Cardiac muscle cell (in vitro differentiated cells and primary cell): ENCODE measurements around the gene PKP4. TPM values are rescaled to one million over a fixed set of nuclear protein-coding genes. Genes with fewer than 3 reads are reported as not detected.

ENCODE experiments used
- DNase-seq, 2 donors: peaks; one replicate each; pipeline versions ENCODE4 v3.0.0 to v3.0.0-alpha.2; 2010 to 2017; ENCODE audit warnings: low read depth in 1 of 2, low spot score in 1 of 2
- H3K27ac ChIP-seq: fragments of 200-600 bp; sonication (generic); 2 replicates; pipeline ENCODE4 v1.5.1; 2016
- H3K27me3 ChIP-seq: fragments of 200-600 bp; sonication (generic); 2 replicates; pipeline ENCODE4 v1.6.0; 2016; ENCODE audit warnings: control low read depth
- H3K36me3 ChIP-seq: fragments of 200-600 bp; sonication (generic); 2 replicates; pipeline ENCODE4 v1.5.1; 2016; ENCODE audit warnings: control low read depth
- H3K4me1 ChIP-seq: fragments of 200-600 bp; sonication (generic); 2 replicates; pipeline ENCODE4 v1.8.1; 2017; ENCODE audit warnings: low read depth, mild to moderate bottlenecking, mixed run types
- H3K4me3 ChIP-seq: fragments of 200-600 bp; sonication (generic); 2 replicates; pipeline ENCODE4 v1.5.1; 2016; ENCODE audit warnings: mild to moderate bottlenecking
- H3K9me3 ChIP-seq: fragments of 200-600 bp; sonication (generic); 2 replicates; pipeline ENCODE4 v1.5.1; 2017; ENCODE audit warnings: low read depth, mild to moderate bottlenecking, control low read depth
- polyA plus RNA-seq: library from polyadenylated mRNA; unstranded; fragments of >200 nt; fragmentation: Nextera tagmentation; extraction: Ambion mirVana; gene quantifications from 2 replicates; pipeline ENCODE4 v1.2.1, GENCODE V29; 2016
- total RNA-seq: library from RNA; depleted of rRNA; stranded (reverse); fragments of >200 nt; gene quantifications from 2 replicates; pipeline ENCODE4 v1.2.3, GENCODE V29; 2016
- TF ChIP-seq, protein P1 (sequence below): IDR thresholded peaks from 2 replicates; pipeline ENCODE4 v1.5.1; 2012; ENCODE audit warnings: low read depth, mild to moderate bottlenecking, low read length

The PKP4 gene
- total and polyA plus RNA-seq, 2 experiments from 2014 or later, result 7.2 to 73.1 TPM

DNA sequence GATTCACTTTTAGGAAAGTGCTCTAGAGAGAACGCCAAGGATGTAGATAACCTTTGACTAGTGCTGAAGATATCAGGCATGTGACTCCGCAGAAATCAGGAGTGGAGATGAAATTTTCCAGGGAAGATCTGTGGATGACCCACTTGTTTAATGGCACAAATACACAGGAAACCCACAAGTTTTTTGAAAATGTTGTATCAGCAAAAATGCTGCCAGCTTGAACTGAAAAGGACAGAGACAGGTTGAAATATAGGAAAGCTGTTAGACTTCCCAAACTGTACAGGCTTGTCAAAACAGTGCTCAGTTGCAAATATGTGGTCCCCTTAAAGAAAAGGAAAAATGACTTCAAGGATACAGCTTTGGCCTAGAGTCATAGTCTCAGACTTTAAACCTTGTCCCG lies 96.5 kb downstream of the PKP4 start:
- DNase-seq, result no peak
- H3K36me3 ChIP-seq, result no peaks in the 10 kb centered on the region
- no peak overlapping the region for H3K27ac ChIP-seq
- H3K27me3 ChIP-seq, result no peaks in the 10 kb centered on the region
- no peaks in the 10 kb centered on the region for H3K4me1 ChIP-seq
- H3K4me3 ChIP-seq, result no peak overlapping the region
- TF ChIP-seq, protein P1, sequence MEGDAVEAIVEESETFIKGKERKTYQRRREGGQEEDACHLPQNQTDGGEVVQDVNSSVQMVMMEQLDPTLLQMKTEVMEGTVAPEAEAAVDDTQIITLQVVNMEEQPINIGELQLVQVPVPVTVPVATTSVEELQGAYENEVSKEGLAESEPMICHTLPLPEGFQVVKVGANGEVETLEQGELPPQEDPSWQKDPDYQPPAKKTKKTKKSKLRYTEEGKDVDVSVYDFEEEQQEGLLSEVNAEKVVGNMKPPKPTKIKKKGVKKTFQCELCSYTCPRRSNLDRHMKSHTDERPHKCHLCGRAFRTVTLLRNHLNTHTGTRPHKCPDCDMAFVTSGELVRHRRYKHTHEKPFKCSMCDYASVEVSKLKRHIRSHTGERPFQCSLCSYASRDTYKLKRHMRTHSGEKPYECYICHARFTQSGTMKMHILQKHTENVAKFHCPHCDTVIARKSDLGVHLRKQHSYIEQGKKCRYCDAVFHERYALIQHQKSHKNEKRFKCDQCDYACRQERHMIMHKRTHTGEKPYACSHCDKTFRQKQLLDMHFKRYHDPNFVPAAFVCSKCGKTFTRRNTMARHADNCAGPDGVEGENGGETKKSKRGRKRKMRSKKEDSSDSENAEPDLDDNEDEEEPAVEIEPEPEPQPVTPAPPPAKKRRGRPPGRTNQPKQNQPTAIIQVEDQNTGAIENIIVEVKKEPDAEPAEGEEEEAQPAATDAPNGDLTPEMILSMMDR, result no peak
- H3K9me3 ChIP-seq, result no peaks in the 10 kb centered on the region

DNA sequence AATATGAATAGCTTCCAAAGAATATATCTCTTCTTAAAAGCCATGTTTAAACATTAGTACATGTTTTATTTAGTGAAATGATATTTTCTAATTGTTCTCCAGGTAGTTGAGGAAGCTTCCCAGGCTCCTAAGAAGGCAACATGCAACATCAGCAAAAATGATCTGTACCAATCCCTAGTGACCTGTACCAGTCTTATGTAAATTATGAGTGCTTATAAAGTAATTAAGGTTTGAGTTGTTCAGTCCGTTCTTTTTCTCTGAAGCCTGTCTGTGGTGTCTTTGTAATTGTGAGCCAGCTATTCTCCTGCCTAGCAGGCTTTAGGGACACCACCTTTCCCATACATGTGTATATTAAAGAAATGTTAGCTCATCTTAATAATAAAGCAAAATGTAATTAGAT lies 98.2 kb downstream of the PKP4 start:
- DNase-seq, result no peak
- Histone ChIP-seq H3K9me3 (no peaks in the 10 kb centered on the region), H3K4me1 (no peaks in the 10 kb centered on the region), H3K27me3 (no peaks in the 10 kb centered on the region), H3K4me3 (no peak overlapping the region), H3K36me3 (no peaks in the 10 kb centered on the region), H3K27ac (no peak overlapping the region)
- TF ChIP-seq, protein P1, result no peak

DNA sequence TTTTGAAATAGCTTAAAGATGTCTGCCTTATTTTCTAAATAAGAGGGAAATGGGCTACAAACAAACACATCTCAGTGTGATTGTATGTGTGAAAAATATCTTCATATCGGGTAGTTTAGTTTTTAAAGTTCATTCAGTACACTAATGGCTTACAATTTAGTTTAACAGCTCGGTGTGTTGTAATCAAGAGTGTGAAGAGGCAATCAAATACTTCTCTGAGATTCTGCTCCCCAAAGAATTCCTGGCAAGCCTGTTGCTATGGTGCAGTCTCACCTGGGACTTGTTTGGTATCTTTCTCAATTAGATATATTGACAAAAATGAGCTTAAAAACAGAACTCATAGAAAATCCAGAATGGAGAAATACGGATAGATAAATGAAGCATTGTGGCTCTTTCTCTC lies 99.4 kb downstream of the PKP4 start:
- no peak for DNase-seq
- TF ChIP-seq, protein P1, result no peak
- no peaks in the 10 kb centered on the region for H3K36me3 ChIP-seq
- no peak overlapping the region for H3K4me3 ChIP-seq
- no peaks in the 10 kb centered on the region for H3K27me3 ChIP-seq
- H3K4me1 ChIP-seq, result no peaks in the 10 kb centered on the region
- H3K9me3 ChIP-seq, result no peaks in the 10 kb centered on the region
- H3K27ac ChIP-seq, result no peak overlapping the region

DNA sequence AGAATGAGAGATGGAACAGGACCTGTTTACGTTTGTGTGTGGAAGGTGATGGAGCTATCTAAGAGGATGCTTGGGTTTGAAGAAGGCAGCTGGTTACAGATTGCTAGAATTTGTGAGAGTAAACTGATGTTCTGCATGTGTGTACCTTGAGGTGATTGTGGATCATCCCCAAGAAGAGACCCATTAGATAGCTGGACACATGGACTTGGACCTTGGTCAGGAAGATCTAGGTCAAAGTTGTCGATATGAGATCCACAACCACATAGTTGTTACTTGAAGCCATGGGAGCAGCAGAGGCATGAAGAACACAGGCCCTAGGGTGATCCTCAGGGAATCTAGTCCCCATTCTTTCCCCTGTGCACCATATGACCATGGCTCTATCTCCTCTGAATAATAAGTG lies 101.0 kb downstream of the PKP4 start:
- Histone ChIP-seq H3K27me3 (no peaks in the 10 kb centered on the region), H3K27ac (no peak overlapping the region), H3K4me1 (no peaks in the 10 kb centered on the region), H3K4me3 (no peak overlapping the region), H3K36me3 (no peaks in the 10 kb centered on the region), H3K9me3 (no peaks in the 10 kb centered on the region)
- TF ChIP-seq, protein P1, result no peak
- no peak for DNase-seq

DNA sequence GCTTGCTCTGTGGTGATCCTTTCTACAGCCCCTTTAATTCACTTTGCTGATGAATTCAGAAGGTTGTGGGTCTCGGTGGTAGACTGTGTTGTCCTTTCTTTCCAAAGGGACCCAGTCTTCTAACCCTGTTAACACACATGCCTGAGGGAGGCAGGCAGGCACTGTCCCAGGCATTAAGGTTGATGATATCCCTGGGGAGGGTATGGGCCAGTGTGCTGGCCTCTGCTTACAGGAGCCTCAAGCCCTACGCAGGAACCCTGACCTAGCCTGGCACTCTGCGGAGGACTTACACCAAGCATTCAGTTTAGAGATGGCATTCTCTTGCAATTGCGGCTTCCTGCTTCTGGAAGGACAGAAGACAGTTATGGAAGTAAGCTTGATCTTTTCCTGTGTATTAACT lies 102.5 kb downstream of the PKP4 start:
- H3K4me3 ChIP-seq, result no peak overlapping the region
- no peak for DNase-seq
- no peaks in the 10 kb centered on the region for H3K4me1 ChIP-seq
- TF ChIP-seq, protein P1, result no peak
- H3K36me3 ChIP-seq, result no peaks in the 10 kb centered on the region
- no peaks in the 10 kb centered on the region for H3K9me3 ChIP-seq
- H3K27me3 ChIP-seq, result no peaks in the 10 kb centered on the region
- no peak overlapping the region for H3K27ac ChIP-seq

DNA sequence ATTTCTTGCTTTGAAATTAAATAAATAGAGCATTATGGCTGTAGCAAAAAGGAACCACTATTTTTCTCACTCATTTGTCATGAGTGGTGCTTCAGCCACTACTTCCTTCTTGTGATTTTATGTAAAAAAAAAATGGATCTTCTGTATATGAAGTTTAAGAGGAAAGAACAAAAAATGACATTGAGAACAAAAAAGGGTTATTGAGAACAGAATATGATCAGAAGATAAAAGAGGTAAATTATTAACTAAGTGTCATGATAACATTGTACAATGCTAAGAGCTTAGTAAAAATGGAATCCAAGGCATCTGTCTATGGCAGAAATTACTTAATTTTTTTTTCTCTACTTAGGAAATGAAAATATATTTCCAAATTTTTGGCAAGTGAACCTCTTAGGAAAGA lies 103.5 kb downstream of the PKP4 start:
- Histone ChIP-seq H3K27me3 (no peaks in the 10 kb centered on the region), H3K9me3 (no peaks in the 10 kb centered on the region), H3K27ac (no peak overlapping the region), H3K4me3 (no peak overlapping the region), H3K36me3 (no peaks in the 10 kb centered on the region), H3K4me1 (no peaks in the 10 kb centered on the region)
- TF ChIP-seq, protein P1, result no peak
- no peak for DNase-seq
